K562 (cell line): ENCODE measurements around the gene NPFFR1. TPM values are rescaled to one million over a fixed set of nuclear protein-coding genes. Genes with fewer than 3 reads are reported as not detected.

Experiments used
- ATAC-seq: fragments of 200-7000 bp; cut with Tn5 transposase; 3 replicates; pipeline ENCODE4 v1.9.1; 2020; ENCODE audit warnings: moderate library complexity
- BruUV-seq: library from RNA; stranded (reverse); fragments of 400-500 nt; replicated peaks from 2 replicates; lab custom pipeline; 2021; lab: Mats Ljungman, UMichigan
- CTCF ChIA-PET: fragments of 300-600 bp; formaldehyde crosslinking; extraction: SDS; loops from one replicate; lab custom pipeline; 2021; ENCODE audit warnings: low intra/inter-chr PET ratio; lab: Yijun Ruan, JAX
- POLR2A ChIA-PET: fragments of 300-600, 350-650 bp; sonication (Branson Sonifier 250); formaldehyde crosslinking; extraction: SDS; loops from one replicate; lab custom pipeline; 2021; ENCODE audit warnings: antibody characterized with exemption, inconsistent platforms; lab: Yijun Ruan, JAX
- DNase-seq, 4 experiments: peaks; one replicate each; pipeline versions ENCODE4 v3.0.0 to v3.0.0-alpha.2; 2011 to 2018; ENCODE audit warnings: low spot score in 3 of 4, mixed read lengths in 3 of 4; ENCODE audit errors: extremely low read depth in 1 of 4
- FAIRE-seq: peaks from 2 replicates; lab custom pipeline; 2011; peaks lifted over from hg19 to GRCh38; lab: Jason Lieb, UNC
- H2AFZ ChIP-seq: 2 replicates; pipeline ENCODE4 v1.6.0; 2011; ENCODE audit warnings: low read depth, low read length, control low read depth, inconsistent platforms
- H3K27ac ChIP-seq: fragments of 200-600 bp; 3 replicates; pipeline ENCODE4 v1.8.0; 2011; ENCODE audit warnings: low read depth, mild to moderate bottlenecking, control low read depth, inconsistent platforms, low read length, moderate library complexity, mixed read lengths; ENCODE audit errors: extremely low read depth
- H3K27me3 ChIP-seq, 2 experiments: fragments of 300-600 bp in 1 of 2; 2 replicates in 1 of 2; 3 replicates in 1 of 2; pipeline versions ENCODE4 v1.6.0 to v1.8.0; 2011; ENCODE audit warnings: inconsistent platforms in 2 of 2, low read length in 2 of 2, mild to moderate bottlenecking in 1 of 2, mixed read lengths in 1 of 2, moderate library complexity in 1 of 2; ENCODE audit not compliant: control insufficient read depth in 2 of 2, insufficient read depth in 2 of 2
- H3K36me3 ChIP-seq: fragments of 300-600 bp; 3 replicates; pipeline ENCODE4 v1.8.0; 2011; ENCODE audit warnings: mild to moderate bottlenecking, low read length, inconsistent platforms; ENCODE audit not compliant: control insufficient read depth, insufficient read depth
- H3K4me1 ChIP-seq, 2 experiments: fragments of 200-600 bp in 1 of 2; replicated peaks in 1 of 2; 2 replicates in 1 of 2; 3 replicates in 1 of 2; pipeline versions ENCODE4 v1.5.1 to v1.8.0; 2011; ENCODE audit warnings: inconsistent platforms in 2 of 2, low read length in 2 of 2, mild to moderate bottlenecking in 1 of 2, mixed read lengths in 1 of 2, moderate library complexity in 1 of 2; ENCODE audit not compliant: control insufficient read depth in 2 of 2, insufficient read depth in 2 of 2
- H3K4me2 ChIP-seq: 2 replicates; pipeline ENCODE4 v1.6.1; 2011; ENCODE audit warnings: low read length, control low read depth, inconsistent platforms, mixed read lengths; ENCODE audit not compliant: insufficient read depth
- H3K4me3 ChIP-seq: fragments of 200-600 bp; sonication (generic), shearing (Covaris generic); 2 replicates; pipeline ENCODE4 v1.5.1; 2016; ENCODE audit warnings: control low read depth, inconsistent platforms
- H3K79me2 ChIP-seq: fragments of 200-600 bp; 3 replicates; pipeline ENCODE4 v1.8.0; 2011; ENCODE audit warnings: low read length, inconsistent platforms; ENCODE audit not compliant: control insufficient read depth, insufficient read depth
- H3K9ac ChIP-seq, 2 experiments: 2 replicates each; pipeline versions ENCODE4 v1.6.0 to v1.6.1; 2011; ENCODE audit warnings: low read depth in 2 of 2, low read length in 2 of 2, control low read depth in 1 of 2, inconsistent platforms in 1 of 2, mild to moderate bottlenecking in 1 of 2, mixed read lengths in 1 of 2; ENCODE audit not compliant: insufficient read depth in 1 of 2
- H3K9me1 ChIP-seq: one replicate; pipeline ENCODE4 v1.6.0; 2011; ENCODE audit warnings: inconsistent platforms, mild to moderate bottlenecking, low read length, moderate library complexity; ENCODE audit not compliant: control insufficient read depth, insufficient read depth
- H3K9me3 ChIP-seq: replicated peaks from 2 replicates; pipeline ENCODE4 v1.5.1; 2011; ENCODE audit warnings: low read depth, low read length, inconsistent platforms; ENCODE audit not compliant: control insufficient read depth, insufficient read depth
- H4K20me1 ChIP-seq: replicated peaks from 2 replicates; pipeline ENCODE4 v1.6.1; 2011; ENCODE audit warnings: low read length, inconsistent platforms, mixed read lengths; ENCODE audit not compliant: control insufficient read depth, insufficient read depth
- CBFA2T2 ChIP-seq: fragments of 450-650 bp; conservative IDR thresholded peaks from 2 replicates; pipeline ENCODE4 v1.6.1; 2017; ENCODE audit warnings: mild to moderate bottlenecking
- ESRRB ChIP-seq: fragments of 250-450 bp; sonication (Bioruptor Pico); IDR thresholded peaks from 2 replicates; pipeline ENCODE4 v1.5.0; 2020; ENCODE audit warnings: mild to moderate bottlenecking, moderate library complexity, borderline replicate concordance
- GATAD2B ChIP-seq: fragments of 450-650 bp; IDR thresholded peaks from 2 replicates; pipeline ENCODE4 v1.6.1; 2017; ENCODE audit warnings: mild to moderate bottlenecking, borderline replicate concordance
- HNRNPL ChIP-seq: fragments of 200-400 bp; formaldehyde crosslinking; IDR thresholded peaks from 2 replicates; pipeline ENCODE4 v1.6.1; 2017; ENCODE audit warnings: low read depth, mild to moderate bottlenecking, low read length
- LCOR ChIP-seq: sonication (generic); formaldehyde crosslinking; IDR thresholded peaks from 2 replicates; pipeline ENCODE4 v1.8.0; 2022; ENCODE audit warnings: mild to moderate bottlenecking, missing genetic modification reagents
- MGA ChIP-seq: fragments of 450-650 bp; IDR thresholded peaks from 2 replicates; pipeline ENCODE4 v1.6.1; 2016; ENCODE audit warnings: mild to moderate bottlenecking, moderate library complexity
- MYBL2 ChIP-seq, 2 experiments: fragments of 450-650 bp in 1 of 2; sonication (generic) in 1 of 2; formaldehyde crosslinking in 1 of 2; IDR thresholded peaks; 2 replicates each; pipeline versions ENCODE4 v1.6.1 to v1.8.1; 2017 to 2022; ENCODE audit warnings: borderline replicate concordance in 1 of 2, inconsistent platforms in 1 of 2, low read depth in 1 of 2, mild to moderate bottlenecking in 1 of 2, missing genetic modification reagents in 1 of 2, moderate library complexity in 1 of 2
- SLC30A9 ChIP-seq: fragments of 250-450 bp; sonication (Bioruptor Pico); IDR thresholded peaks from 2 replicates; pipeline ENCODE4 v1.8.0; 2022; ENCODE audit warnings: mild to moderate bottlenecking, moderate library complexity
- SMC3 ChIP-seq: conservative IDR thresholded peaks from 2 replicates; pipeline ENCODE4 v1.6.1; 2011; ENCODE audit warnings: low read depth, low read length, improper control_type of control experiment; ENCODE audit not compliant: insufficient read depth
- SRSF9 ChIP-seq: fragments of 200-400 bp; formaldehyde crosslinking; IDR thresholded peaks from 2 replicates; pipeline ENCODE4 v1.6.1; 2017; ENCODE audit warnings: low read depth, low read length, borderline replicate concordance
- ZBTB1 ChIP-seq: sonication (generic); formaldehyde crosslinking; IDR thresholded peaks from 2 replicates; pipeline ENCODE4 v1.8.1; 2023; ENCODE audit warnings: missing genetic modification reagents, low read depth, mild to moderate bottlenecking, borderline replicate concordance
- WGBS: fragments of 100-300 bp; shearing (Covaris generic); methylation state at CpG from one replicate; pipeline ENCODE4 v1.1.6; 2016; ENCODE audit warnings: low coverage, mixed read lengths; ENCODE audit not compliant: insufficient coverage; ENCODE audit errors: missing lambda C conversion rate; 5-methylcytosine and 5-hydroxymethylcytosine counted together
- in situ Hi-C: fragments of 300-500 bp; cut with MboI; formaldehyde crosslinking; loops from 4 replicates; pipeline ENCODE4 v1.15.0; 2018; ENCODE audit warnings: inconsistent platforms, mixed read lengths
- intact Hi-C: fragments of 100-400 bp; cut with micrococcal nuclease; formaldehyde crosslinking; loops from 2 replicates; pipeline ENCODE4 v1.14.2; 2022
- polyA plus RNA-seq, 8 experiments: library from polyadenylated mRNA; depleted of rRNA in 4 of 8; stranded (reverse) in 5 of 8; unstranded in 3 of 8; fragments of >200 nt; fragmentation: Nextera tagmentation in 2 of 8; fragmentation: Illumina TruSeq in 1 of 8; extraction: Ambion mirVana in 2 of 8; extraction: Trizol in 1 of 8; gene quantifications; 2 replicates each; pipeline versions ENCODE4 v1.2.1 to v1.2.3, GENCODE V29; 2011 to 2014; ENCODE audit warnings: inconsistent platforms in 1 of 8, missing spikeins in 1 of 8
- total RNA-seq, 7 experiments: library from RNA; depleted of rRNA in 6 of 7; stranded (reverse); fragments of >200 nt in 6 of 7; fragmentation: Illumina TruSeq in 2 of 7; extraction: Trizol in 2 of 7; gene quantifications; 2 replicates each; pipeline versions ENCODE4 v1.2.1 to v1.2.3, GENCODE V29; 2011 to 2021; ENCODE audit warnings: low replicate concordance in 1 of 7

Gene NPFFR1
- total and polyA plus RNA-seq, 9 of the 15 experiments (the other 6 are each of a cell fraction or from before 2014, with no cell fraction given) = under 0.01 TPM; not detected in 8

GRCh38 chr10:70228491-70228890, 55.3 kb downstream of the NPFFR1 start:
- in situ Hi-C loops = no loop called here
- Histone ChIP-seq H3K4me1 (peaks cover 3 to 24% of the 10 kb centered on the region in 2 experiments; a peak in 4 of 5 replicates), H3K4me3 (no peak overlapping the region), H3K9ac (no peak overlapping the region), H3K27me3 (no peaks in the 10 kb centered on the region), H3K27ac (no peak overlapping the region), H2AFZ (no peak overlapping the region), H3K9me1 (no peaks in the 10 kb centered on the region), H3K36me3 (peaks cover 70% of the 10 kb centered on the region), H3K4me2 (no peak overlapping the region), H4K20me1 (peaks cover 5% of the 10 kb centered on the region; the same call in 1 of the 2 replicates), H3K79me2 (peaks cover 95% of the 10 kb centered on the region), H3K9me3 (no peaks in the 10 kb centered on the region)
- ATAC-seq = no peak
- ChIA-PET POLR2A (interaction anchor here (0.6 to 1.6 kb wide), 2 partner anchors 37 to 129 kb away, joined by 4 to 6 read pairs; no protein-coding TSS in a partner anchor), CTCF (no interaction called here)
- no peak for FAIRE-seq
- DNase-seq = no peak
- WGBS = 56% methylated on average over 1 of the region's 1 CpG
- intact Hi-C loops = loop anchor here (10.0 kb wide), 1 partner anchor 306 kb away; no protein-coding TSS in a partner anchor
- no TSS peak for BruUV-seq
- TF ChIP-seq GATAD2B (no peak), ESRRB (no peak), SRSF9 (no peak), HNRNPL (no peak), SMC3 (no peak), MGA (no peak), CBFA2T2 (no peak), LCOR (CRISPR knock-in tag) (no peak), ZBTB1 (CRISPR knock-in tag) (no peak), MYBL2 (IDR thresholded peaks at IDR 0.05; ENCODE audit: low read depth) (no peak), MYBL2 (CRISPR knock-in tag; IDR thresholded peaks at IDR 0.05; ENCODE audit: borderline replicate concordance) (no peak), SLC30A9 (CRISPR knock-in tag) (no peak)
